K562 (cell line): ENCODE data around the gene ARL2.

Source experiments
- BACH1 ChIP-seq: fragments of 200-800 bp; sonication (Bioruptor generic); IDR thresholded peaks from 2 replicates; pipeline ENCODE4 v1.6.1; 2016; ENCODE audit warnings: missing genetic modification characterization, missing compliant biosample characterization
- DPF2 ChIP-seq: fragments of 450-650 bp; IDR thresholded peaks from 2 replicates; pipeline ENCODE4 v1.6.1; 2016
- EZH2 ChIP-seq: IDR thresholded peaks from 2 replicates; pipeline ENCODE4 v1.6.1; 2012; ENCODE audit warnings: low read depth, mild to moderate bottlenecking, inconsistent platforms, low read length, borderline replicate concordance
- JUND ChIP-seq, 2 experiments: IDR thresholded peaks; 2 replicates in 1 of 2; 3 replicates in 1 of 2; pipeline ENCODE4 v1.6.1; 2011; ENCODE audit warnings: borderline replicate concordance in 2 of 2, low read depth in 2 of 2, low read length in 2 of 2, improper control_type of control experiment in 1 of 2, missing biosample characterization in 1 of 2, missing genetic modification characterization in 1 of 2, missing genetic modification reagents in 1 of 2
- NCOR1 ChIP-seq: fragments of 450-650 bp; IDR thresholded peaks from 2 replicates; pipeline ENCODE4 v1.6.1; 2016; ENCODE audit warnings: mild to moderate bottlenecking, moderate library complexity
- REST ChIP-seq, 2 experiments: fragments of 450-650 bp; formaldehyde crosslinking in 1 of 2; IDR thresholded peaks; 2 replicates each; pipeline versions ENCODE4 v1.4.0 to v1.6.1; 2014 to 2020; ENCODE audit warnings: mild to moderate bottlenecking in 2 of 2, borderline replicate concordance in 1 of 2, low read depth in 1 of 2
- THAP7 ChIP-seq: fragments of 250-450 bp; sonication (Bioruptor Pico); IDR thresholded peaks from 2 replicates; pipeline ENCODE4 v1.5.0; 2021
- ZNF212 ChIP-seq: fragments of 450-650 bp; formaldehyde crosslinking; IDR thresholded peaks from 2 replicates; pipeline ENCODE4 v1.4.0; 2020; ENCODE audit warnings: mild to moderate bottlenecking

- TF ChIP-seq JUND (IDR thresholded peaks at IDR 0.05; ENCODE audit: borderline replicate concordance, low read depth, low read length) (no peak), JUND (tag; IDR thresholded peaks at IDR 0.05; ENCODE audit: borderline replicate concordance, low read depth, low read length) (no peak), ZNF212 (CRISPR knock-in tag) (no peak), EZH2 (no peak), DPF2 (no peak), BACH1 (no peak), REST (IDR thresholded peaks at IDR 0.05; ENCODE audit: borderline replicate concordance) (no peak), REST (CRISPR knock-in tag; IDR thresholded peaks at IDR 0.05; ENCODE audit: low read depth) (no peak), NCOR1 (no peak), THAP7 (CRISPR knock-in tag) (no peak)
These were observed 52.4 kb downstream of the ARL2 start for GRCh38 chr11:65066315-65066714.
